ENCODE data around the gene SDK1.
"Not testable (repeated sequence)": the region's sequence is repeated elsewhere in the genome, so short reads cannot be mapped to it uniquely, and the experiment has no call there.

SDK1 gene

DNA sequence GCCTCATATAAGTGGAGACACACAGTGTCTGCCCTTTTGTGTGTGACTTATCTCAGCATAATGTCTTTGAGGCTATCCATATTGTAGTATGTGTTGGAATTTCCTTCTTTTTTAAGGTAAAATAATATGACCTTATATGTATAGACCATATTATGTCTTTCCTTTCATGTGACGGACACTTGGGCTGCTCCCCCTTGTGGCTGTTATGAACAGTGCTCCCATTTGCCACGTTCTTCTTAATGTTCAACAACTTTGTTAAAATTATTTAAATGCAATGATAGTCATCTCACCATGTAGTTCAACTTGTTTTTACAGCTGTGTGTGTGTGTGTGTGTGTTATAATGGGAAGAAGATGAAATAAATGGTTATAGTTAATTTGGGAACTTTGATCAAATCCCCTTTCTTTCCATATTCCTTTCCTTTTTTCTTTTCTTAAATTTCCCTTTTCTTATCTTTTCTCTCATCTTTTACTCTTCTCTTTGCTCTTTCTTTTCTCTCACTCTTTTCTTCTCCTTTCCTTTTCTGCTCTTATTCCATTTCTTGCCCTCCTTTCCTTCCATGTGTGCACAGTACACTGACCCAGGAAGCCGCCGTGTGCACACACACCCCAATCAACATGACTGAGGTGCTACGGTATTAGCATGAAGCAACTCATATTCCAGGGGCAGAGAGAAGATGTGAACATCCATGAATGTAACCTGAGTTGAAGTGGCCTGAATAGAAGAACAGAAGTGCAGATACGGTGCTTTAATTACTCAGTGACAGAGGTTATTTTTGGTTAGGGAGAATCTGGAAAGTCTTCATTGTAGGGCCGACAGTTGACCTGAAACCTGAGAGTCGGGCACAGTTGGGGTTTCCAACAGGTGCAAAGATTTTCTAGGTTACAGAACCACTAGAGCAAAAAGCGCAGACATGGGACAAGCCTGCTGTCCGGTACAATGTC lies 596.6 kb downstream of the SDK1 start:
- DNase-seq = peak; percentile 22

- no peak for DNase-seq
These were observed 598.5 kb downstream of the SDK1 start for GRCh38 chr7:3899559-3899991.

GRCh38 chr7:3908153-3908552 lies 607.1 kb downstream of the SDK1 start:
- no peak for DNase-seq

- no peak for DNase-seq
These were observed 608.1 kb downstream of the SDK1 start for GRCh38 chr7:3909128-3909527.

GRCh38 chr7:3910054-3910453 lies 609.0 kb downstream of the SDK1 start:
- no peak for DNase-seq

DNA sequence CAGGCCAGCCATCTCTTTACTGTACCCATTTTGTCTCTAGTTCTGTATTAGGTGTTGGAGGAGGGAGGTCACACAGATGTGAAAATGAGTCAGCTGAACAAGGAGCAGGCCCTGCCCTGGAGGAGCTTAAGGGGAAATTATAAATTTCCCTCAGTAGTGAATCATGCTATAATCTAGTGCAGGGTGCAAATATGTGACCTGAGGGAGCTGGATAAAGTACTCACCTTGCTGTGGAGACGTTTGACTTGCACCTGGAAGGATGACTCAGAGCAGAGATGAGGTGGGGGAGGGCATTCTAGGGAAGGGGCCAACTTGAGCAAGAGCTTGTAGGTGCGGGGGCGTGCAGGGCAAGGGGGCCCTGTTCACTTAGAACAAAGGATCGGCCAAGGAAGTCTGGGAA lies 610.6 kb downstream of the SDK1 start:
- DNase-seq = no peak

DNA sequence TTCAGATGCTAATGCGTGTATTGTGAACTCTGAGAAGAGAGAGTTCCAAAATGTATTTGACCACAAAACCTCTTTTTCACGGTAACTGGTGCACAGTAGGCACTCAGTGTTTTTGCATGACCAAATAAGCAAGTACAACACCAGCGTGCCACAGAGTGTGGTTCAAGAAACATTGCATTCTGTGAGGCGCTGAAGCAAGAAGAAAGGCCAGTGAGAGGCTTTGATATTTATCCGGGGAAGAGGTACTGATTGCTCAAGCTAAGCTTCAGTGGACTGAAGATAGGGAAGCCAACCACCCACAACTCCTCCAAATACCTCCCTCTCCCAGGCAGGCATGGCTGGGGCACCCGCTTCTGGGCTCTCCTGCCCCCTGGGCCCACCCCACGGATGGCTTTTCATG lies 611.2 kb downstream of the SDK1 start:
- no peak for DNase-seq

GRCh38 chr7:3914051-3914775 lies 613.2 kb downstream of the SDK1 start:
- DNase-seq = no peak

DNA sequence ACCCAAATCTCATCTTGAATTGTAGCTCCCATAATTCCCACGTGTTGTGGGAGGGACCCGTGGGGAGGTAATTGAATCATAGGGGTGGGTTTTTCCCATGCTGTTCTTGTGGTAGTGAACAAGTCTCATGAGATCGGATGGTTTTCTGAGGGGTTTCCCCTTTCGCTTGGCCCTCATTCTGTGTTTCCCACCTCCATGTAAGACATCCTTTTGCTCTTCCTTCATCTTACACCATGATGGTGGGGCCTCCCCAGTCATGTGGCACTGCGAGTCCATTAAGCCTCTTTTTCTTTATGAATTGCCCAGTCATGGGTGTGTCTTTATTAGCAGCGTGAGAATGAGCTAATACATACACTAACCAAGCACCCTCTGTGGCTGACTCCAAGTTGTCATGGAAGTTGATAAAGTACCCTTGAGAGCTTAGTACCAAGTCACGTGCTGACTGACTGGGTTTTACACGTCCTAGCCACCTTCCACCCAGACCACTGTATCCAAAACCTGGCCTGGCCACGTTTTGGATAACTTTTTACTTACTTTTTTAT lies 614.4 kb downstream of the SDK1 start:
- no peak for DNase-seq

DNA sequence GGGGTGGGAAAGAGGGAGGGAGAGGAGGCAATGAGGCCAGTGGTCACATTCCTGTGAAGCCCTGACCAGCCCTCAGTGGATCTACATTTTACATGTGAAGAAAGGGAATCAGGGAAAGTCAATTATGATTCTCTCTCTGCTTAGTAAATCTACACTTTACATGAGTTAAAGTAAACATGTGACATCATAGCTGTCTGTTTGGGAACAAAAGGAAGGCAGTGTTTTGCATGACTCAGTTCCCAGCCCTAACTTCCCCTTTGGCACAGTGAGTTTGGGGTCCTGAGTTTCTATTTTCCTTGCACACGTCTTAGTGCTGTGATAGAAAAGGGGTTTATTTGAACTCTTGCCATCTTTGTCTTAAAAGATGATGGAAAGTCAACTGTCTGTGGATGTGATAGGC lies 615.1 kb downstream of the SDK1 start:
- DNase-seq = no peak

DNA sequence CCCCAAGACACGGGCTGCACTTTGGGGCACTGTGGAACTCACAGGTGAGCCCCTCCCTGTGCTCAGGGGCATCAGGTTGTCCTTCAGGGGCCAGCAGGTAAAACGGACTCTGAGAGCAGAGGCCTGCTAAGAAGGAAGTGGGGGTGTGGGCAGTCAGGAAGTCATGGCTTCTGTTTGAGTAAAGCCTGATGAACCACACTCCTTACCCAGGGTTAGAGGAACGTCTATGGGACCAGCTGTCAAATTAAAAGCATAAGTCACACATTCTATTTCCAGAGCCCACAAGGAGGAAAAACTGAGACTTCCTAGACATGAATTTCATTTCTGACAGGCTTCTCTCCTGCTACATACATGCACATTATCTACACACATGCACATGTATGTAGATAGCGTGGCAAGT lies 616.4 kb downstream of the SDK1 start:
- no peak for DNase-seq

DNA sequence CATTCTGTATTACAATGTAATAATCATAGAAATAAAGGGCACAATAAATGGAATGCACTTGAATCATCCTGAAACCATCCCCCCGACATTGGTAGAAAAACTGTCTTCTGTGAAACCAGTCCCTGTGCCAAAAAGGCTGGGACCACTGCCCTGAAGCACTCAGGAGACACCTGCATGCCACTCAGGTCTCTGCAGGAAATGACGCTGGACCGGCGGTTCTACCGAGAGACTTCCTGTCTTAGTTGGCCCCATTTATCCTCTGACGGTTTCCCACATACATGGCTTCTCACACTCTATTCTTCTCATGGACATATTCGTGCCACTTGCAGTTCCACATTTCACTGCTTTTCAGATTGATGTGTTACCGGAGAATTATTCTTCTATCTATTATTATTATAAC lies 617.5 kb downstream of the SDK1 start:
- DNase-seq = no peak

GRCh38 chr7:3922175-3922635 lies 621.2 kb downstream of the SDK1 start:
- DNase-seq = no peak

DNA sequence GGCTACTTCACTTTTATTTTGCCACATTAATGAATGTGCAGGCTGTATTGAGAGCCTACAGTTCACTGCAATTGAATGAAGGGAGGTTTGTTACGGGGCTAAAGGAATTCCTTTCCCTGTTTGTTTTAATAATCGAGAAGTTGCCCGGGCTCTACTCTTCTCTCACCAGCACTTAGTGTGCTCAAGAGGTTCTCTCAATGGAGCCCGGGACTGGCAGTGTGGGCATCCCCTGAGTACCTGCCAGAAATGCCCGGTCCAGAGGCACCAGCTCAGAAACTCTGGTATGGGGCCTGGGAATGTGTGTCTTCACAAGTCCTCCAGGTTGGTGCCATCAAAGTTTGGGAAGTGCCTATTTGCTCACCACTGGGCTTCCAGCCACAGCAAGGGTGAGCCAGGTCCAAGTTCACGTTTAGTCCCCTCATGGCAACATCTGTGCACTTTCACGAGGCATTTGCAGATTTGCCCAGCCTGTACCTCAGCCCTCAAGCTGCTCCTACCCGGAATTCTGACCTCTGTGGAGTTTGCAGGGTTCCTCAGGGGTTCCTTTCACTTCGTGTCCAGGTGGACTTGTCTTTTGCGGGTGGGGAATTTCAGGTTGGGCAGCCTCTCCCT lies 622.4 kb downstream of the SDK1 start:
- no peak for DNase-seq

- no peak for DNase-seq
These were observed 623.2 kb downstream of the SDK1 start for GRCh38 chr7:3924277-3924676.

DNA sequence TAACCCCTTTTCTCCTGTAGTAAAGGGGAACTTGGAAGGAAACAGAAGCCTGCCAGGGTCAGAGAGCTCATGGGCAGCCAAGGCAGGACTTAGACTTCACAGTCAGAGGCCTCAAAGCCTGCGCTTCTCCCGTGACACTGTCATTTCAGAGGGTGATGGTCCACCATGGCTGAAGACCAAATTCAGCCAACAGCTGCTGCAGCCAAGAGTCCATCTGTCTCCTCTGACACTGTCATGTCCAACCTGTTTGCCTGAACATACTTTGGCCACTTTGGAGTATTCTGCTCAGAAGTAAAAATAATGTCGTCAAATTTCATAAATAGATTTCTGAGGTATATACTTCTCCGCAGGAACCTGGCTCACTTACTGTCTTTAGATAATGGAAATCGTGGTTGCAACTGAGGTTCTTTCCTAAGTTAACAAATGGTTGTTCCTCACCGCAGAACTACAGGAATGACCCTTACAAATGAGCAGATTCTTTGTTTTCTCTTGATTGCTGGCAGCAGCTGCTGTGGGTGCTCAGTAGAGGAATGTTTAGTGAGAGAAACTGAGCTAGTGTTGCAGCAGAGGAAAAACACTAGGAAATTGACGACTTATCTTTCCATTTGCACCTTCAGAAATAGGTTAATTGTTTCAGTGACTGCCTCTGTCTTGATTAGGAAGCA lies 626.5 kb downstream of the SDK1 start:
- DNase-seq = no peak

GRCh38 chr7:3928727-3929515 lies 627.9 kb downstream of the SDK1 start:
- DNase-seq = no peak

DNA sequence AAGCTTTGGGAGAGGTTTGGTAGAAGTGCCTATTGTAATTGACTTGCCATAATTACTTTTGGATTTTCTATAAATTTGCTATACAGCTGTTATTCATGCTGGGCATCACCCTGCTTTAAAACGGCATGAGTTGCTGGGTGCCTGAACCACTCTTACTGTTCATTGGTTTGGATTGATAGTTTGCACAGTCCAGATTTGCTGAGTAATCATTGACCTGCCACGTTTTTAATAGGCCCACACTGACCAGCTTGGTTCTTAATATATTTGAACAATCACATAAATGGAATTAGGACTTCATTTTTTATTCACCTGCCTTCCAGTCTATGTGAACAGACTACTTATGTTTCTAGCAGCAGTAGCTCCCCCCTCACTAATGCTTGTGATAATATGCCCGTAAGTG lies 630.8 kb downstream of the SDK1 start:
- no peak for DNase-seq

DNA sequence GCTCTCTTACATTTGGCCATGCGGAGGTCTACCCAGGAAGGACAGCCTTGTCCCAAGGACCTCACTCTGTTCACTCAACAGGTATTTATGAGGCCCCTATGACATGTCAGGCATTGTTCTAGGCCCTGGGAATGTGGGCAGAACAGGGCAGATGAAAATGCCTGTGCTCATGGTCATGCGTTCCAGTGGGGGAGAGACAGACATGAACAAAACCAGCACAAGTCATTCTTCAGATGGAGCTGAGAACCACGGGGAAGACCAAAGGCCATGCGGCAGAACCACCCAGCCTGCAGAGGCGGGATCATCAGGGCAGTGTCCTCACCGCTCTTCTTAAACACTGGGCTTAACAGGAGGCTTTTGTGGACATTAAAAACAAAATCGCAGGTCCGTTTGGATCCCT lies 636.1 kb downstream of the SDK1 start:
- no peak for DNase-seq

DNA sequence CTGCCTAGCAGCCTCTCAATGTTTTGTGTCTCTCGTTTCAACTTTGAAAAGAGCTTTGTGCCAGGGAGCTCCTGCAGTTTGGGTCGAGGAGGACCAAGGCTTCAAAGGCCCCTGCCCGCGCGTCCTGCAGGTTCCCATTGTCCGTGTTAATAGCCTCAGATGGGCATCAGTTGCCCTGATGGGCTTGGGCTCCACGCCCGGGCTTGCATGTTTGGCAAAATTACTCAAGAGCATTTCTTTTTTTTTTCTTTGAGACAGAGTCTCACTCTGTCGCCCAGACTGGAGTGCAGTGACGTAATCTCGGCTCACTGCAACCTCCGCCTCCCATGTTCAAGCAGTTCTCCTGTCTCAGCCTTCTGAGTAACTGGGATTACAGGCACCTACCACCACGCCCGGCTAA lies 636.6 kb downstream of the SDK1 start:
- no peak for DNase-seq

DNA sequence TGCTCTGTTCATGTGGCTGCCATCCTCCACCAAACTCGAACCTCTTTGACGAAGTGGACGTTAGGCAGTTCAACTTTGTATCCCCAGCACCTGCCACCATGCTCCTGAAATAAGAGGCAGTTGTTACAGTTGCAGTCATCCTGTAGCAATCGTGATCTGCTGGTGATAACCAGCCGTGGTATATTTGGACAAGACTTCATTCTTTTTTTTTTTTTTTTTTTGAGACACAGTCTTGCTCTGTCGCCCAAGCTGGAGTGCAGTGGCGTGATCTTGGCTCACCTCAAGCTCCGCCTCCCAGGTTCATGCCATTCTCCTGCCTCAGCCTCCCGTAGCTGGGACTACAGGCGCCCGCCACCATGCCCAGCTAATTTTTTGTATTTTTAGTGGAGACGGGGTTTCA lies 640.7 kb downstream of the SDK1 start:
- not testable (repeated sequence) for DNase-seq

- no peak for DNase-seq
These were observed 641.2 kb downstream of the SDK1 start for GRCh38 chr7:3942276-3942675.

Data from stimulated activated CD4-positive, alpha-beta T cell treated with anti-CD3 and anti-CD28 coated beads, Interleukin-12 subunit alpha, Interleukin-12 subunit beta, amount 100 ng/mL, for 4 hours (primary cell).